ENCODE measurements around the gene ZNF778. TPM values are rescaled to one million over a fixed set of nuclear protein-coding genes. Genes with fewer than 3 reads are reported as not detected.
"Not testable (repeated sequence)": the region's sequence is repeated elsewhere in the genome, so short reads cannot be mapped to it uniquely, and the experiment has no call there.

Gene ZNF778
- polyA plus RNA-seq, 1 donor = 6.2 TPM

DNA sequence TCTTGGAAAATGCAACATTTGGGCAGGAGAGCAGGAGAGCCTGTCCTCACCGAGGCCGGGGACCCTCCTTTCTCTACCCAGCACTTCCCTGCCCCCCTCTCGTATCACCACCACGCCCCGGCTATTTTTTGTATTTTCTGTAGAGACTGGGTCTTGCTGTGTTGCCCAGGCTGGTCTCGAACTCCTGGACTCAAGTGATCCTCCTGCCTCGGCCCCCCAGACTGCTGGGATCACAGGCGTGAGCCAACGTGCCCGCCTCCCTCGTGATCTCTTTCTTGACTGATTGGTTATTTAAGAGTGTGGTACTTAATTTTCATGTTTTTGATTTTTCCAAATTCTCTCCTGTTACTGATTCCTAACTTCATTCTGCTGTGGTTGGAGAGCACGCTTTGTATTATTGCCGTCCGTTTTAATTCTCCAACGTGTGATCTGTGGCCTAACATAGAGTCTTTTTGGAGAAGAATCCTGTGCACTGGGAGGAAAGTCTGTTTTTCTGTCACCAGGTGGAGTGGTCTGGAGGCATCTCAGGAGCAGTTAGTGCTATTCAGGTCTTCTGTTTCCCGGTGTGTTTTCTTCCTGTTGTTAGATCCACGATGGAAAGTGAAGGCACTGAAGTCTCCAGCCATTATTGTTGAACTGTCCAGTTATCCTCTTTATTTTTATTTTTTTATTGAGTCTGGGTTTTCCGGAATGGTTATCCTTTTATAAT lies 40.4 kb downstream of the ZNF778 start:
- no peak for DNase-seq

DNA sequence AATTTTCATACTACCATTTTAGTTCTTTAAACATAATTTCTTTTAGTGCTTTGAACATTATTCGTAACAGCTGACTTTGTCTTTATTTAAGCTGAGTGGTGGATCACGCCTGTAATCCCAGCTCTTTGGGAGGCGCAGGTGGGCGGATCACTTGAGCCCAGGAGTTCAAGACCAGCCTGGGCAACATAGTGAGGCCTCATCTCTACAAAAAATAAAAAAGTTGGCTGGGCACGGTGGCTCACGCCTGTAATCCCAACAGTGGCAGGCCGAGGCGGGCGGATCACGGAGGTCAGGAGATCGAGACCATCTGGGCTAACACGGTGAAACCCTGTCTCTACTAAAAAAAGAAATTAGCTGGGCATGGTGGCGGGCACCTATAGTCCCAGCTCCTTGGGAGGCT lies 42.4 kb downstream of the ZNF778 start:
- DNase-seq = not testable (repeated sequence)

DNA sequence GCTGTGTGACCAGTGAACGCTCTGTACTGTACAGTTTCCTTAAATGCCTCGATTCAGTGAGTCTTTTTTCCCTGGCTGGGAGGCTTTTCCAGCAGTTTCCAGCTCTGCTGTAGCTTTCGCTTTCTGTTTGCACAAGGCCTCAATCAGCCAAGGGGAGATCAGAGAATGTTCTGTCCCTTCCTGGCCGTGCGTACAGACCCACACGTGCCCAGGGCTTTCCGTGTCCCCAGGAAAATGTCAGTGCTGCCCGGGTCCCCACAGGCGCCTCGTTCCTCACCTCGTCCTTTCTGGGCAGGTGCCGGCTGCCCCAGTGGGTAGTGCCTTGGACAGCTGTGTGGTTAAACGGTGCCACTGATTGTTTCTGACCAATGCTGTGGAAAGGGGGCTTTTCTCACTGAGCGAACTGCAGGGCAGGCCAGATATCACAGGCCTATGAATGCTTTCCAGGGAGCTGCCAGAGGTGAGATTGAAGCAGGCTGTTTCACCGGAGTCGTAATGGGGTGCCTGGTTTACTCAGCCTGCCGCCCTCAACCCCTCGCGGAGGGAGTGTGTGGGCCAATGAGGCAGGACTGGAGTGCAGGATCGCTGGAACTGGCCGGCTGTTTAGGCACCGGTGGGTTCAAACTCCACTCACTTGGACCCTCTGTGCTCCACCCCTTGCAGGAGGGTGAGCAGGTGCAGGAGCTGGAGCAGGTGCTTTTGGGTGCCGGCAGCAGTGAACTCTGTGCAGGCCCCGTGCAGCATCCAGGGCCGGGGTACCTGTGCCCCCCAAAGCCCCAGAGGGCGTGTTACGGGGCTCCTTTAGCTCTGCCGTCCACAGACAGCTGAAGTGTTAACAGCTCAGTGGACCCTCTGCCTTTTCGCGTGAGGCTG lies 44.4 kb downstream of the ZNF778 start:
- no peak for DNase-seq

DNA sequence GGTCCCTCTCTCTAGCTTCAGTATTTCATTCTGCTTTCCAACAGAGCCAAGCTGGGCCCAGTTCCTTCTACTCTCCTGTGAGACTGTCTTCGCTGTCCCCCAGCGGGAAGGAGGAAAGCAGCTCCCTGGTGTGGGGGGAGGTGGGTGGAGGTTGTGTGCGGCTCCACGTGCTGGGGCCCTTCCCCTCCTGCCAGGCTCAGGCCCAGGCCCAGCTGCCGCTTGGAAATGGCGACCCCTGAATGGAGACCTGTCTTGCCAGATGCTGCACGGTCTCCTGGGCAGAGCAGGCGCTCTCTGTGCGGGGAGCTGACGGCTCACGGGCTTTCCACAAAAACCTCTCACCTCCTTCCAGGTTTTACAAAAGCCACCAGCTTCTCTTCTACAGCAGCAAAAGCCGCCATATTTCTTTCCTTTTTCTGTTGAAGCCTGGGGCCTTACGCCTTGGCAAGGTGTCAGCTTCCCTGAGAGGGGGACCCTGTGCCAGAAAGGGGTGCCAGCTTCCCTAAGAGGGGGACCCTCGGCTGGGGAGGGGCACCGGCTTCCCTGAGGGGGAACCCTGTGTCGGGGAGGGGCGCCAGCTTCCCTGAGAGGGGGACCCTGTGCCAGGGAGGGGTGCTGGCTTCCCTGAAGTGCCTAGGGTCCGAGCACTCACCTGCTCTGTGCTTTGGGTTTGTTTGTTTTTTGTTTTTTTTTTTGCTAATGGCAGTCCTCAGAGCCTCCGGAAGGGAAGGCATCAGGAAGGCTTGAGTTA lies 47.5 kb downstream of the ZNF778 start:
- DNase-seq = no peak

DNA sequence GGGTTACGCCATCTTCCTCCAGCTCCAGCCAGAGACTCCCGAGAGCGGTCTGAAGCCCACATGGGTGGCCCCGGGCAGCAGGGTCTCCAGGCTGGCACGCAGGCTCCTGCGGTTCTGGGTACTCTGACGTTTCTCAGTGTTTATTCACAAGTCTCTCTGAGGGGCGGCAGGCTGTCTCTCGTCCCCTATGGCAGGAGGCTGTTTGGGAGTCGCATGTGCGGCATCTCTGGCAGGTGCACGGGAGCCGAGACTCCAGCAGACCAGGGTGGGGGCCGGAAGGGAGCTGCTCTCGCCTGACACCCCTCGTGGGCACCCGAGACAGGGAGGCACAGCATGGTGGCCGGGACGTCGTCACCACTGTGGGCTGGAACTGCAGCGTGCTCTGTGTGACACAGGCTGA lies 48.1 kb downstream of the ZNF778 start:
- DNase-seq = no peak

DNA sequence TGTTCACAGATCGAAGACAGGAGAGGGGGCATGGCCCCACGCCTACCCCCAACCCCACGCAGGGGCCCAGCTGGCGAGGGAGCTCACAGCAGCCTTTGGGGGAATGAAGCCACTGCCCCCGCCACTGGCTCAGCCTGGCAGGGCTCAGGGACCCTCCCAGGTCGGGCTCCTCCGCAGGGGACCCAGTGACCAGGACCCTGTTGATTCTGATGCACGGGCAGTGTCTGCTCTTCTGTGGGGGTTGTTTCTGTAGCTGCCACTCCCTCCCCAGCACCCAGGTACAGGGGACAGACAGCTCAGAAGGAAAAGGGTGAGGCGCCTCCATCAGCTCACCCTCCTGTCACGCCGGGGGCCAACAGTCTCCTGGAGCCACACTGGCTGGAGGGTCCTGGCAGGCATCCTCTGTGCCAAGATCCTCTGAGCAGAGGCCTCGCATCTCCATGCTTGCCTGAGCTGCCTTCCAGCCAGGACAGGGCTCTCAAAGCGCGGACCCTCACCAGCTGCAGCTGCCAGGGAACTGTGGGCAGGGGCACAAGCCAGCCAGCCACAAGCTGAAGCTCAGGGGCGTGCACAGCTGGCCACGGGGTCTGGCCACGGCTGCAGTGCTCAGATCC lies 49.1 kb downstream of the ZNF778 start:
- DNase-seq = no peak

DNA sequence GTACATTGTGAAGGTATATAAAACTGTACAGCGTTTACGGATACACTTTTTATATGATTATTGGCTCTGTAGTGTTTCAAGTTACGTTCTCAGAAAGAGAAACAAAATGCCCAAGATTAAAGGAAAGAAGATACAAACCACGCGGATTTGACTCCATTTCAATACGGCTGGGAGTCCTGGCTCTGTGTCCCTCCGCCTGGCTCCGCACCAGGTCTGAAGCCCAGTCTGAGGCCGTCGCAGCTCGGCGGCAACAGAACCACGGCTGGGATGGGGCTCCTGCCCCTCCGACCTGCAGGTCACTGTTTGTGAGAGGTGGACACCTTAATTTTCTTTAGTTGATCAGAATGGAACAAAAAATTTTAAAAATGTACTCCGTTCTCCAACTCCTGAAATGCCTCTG lies 50.2 kb downstream of the ZNF778 start:
- not testable (repeated sequence) for DNase-seq

DNA sequence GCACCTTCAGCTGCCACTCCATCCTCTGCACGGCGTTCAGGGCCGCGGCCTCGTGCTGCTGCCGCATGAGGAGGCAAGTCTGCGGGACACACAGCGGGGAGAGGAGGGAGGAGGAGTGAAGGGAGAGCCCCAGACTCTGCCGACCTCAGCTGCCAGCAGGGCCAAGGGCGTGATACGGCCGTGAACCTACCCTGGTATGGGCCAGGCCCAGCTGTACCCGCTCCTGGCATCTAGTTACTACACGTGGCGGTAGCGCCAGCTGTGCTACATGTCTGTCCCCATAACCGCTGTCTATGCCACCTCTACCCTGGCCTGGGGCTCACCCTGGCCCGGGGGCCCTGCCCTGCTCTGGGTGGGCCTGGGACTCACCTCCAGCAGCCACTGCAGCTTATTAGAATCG lies 51.1 kb downstream of the ZNF778 start:
- DNase-seq = no peak

DNA sequence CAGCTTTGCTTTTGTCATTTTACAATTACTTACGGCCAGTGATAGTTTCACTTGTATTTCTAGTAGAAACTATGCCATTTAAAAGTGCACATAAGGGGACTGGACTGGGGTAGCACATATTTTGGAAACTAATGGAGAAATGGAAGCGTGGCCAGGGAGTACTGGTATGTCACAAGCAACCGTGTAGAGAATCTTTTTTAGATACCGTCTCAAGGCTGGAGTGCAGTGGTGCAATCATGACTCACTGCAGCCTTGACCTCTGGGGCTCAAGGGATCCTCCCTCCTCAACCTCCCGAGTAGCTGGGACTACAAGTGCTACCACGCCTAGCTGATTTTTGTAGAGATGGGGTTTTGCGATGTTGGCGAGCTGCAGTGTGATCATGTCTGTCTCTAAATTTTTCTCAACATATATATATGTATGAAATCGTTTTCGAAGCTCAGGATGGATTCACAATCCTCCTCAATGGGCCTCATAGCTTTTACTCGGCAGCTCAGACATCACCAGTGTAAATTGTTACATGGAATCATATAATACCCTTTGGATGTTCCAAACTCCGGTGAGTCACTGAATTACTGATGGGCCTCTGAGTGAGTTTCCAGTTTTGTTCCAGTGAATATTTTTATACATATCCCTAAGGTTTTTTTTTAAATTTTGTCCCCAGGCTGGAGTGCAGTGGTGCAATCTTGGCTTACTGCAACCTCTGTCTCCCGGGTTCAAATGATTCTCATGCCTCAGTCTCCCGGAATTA lies 51.7 kb downstream of the ZNF778 start:
- no peak for DNase-seq

DNA sequence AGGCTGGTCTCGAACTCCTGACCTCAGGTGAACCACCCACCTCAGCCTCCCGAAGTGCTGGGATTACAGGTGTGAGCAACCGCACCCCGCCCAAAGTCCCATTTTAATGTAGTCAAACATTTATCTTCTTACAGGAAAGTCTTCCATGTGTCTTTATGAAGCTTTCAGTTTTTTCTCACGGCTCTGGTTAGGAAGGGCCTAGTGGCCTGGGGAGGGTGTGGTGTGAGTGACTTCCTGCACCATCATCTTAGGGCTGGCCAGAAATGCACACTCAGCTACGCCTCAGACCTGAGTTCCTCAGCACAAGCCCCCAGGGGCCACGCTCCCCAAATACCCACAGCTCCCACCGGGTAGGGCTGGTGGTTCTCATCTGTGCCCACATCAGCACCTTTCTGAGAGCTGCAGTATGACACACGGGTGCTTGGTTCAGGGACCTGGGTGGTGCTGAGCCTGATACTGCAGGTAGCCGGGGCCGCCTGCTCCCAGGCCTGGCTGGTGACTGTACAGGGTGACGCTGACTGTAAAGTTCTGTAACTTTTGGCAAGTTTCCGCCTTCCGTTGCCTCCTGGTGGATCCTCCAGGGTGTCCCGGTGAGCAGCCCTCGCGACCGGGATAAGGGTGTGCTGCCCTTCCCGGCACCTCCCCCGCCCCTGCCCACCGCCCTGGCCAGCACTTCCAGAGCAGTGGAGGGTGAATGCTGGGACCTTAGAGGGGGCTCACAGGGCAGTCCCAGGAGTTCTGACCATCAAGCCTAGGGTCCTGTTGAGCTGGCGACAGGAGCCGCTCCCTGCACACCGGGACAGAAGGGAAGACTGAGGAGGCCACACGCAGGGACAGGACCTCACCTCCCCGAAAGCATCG lies 52.5 kb downstream of the ZNF778 start:
- DNase-seq = no peak

DNA sequence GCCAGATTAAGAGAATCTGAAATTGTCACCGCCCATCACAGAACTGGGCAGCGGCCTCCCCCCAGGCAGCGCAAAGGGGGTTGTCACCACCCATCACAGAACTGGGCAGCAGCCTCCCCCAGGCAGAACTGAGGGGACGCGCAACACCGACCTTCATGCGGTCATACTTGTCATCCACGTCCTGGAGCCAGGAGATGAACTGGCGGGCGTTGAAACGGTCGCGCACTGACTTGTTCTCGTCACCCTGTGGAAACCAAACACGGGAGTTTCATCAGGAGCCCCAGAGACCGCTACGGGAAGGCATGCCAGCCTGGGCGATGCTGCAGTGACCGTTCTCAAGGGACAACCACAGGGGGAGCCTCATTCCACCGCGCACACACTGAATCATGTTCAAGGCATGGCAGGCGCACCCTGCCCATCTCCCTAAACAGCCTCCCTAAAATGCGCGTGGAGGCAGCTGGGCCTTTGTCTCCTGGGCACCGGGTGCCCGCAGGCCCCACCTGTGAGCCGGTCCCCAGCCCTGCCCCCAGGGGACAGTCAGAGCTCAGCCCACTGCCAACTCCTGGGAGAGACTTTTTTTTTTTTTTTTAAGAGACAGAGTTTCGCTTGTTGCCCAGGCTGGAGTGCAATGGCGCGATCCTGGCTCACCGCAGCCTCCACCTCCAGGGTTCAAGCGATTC lies 53.3 kb downstream of the ZNF778 start:
- no peak for DNase-seq

DNA sequence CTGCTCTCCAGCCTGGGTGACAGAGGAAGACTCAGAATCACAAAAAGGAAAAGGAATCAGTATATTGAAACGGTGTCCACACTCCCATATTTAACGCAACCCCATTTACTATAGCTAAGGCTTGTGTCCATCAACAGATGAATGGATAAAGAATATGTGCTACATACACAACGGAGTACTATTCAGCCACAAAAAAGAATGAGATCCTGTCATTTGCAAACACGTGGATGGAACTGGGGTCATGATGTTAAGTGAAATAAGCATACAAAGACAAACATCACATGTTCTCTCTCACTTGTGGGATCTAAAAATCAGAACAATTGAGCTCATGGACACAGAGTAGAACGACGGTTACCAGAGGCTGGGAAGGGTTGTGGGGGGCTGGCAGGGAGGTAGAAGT lies 55.1 kb downstream of the ZNF778 start:
- DNase-seq = no peak

DNA sequence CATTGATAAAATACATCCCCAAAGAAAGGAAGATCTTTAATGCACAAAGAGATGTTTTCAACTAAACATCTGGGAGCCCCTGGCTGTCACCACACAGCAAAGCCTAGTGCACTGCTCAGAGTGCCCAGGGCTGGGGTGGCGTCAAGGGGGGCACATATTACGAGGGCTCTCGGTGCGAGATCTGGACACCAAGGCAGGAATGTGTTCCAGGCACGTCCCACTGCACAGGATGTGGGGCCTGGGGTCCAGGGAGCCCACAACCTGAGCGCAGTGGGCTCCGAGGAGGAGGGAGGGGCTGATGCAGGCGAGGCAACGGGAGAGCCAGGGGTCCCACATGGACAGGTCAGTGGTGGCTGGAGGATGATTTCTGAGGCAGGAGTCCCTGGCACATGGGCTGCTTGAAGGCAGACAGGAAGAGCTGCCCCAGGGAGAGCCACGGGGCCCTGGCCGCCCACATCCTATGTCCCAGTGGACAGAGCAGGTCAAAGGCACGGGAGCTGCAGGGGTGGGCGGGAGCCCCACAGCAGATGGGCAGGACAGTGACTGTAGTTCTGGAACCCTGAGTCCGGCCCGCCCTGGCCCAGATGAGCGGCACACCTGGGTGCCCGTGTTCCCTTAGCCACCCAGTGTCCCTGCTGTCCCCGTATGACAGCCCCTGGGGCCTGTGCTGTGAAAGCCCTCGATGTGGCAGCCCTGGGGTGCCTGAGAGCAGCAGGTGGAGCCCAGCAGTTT lies 56.4 kb downstream of the ZNF778 start:
- no peak for DNase-seq

DNA sequence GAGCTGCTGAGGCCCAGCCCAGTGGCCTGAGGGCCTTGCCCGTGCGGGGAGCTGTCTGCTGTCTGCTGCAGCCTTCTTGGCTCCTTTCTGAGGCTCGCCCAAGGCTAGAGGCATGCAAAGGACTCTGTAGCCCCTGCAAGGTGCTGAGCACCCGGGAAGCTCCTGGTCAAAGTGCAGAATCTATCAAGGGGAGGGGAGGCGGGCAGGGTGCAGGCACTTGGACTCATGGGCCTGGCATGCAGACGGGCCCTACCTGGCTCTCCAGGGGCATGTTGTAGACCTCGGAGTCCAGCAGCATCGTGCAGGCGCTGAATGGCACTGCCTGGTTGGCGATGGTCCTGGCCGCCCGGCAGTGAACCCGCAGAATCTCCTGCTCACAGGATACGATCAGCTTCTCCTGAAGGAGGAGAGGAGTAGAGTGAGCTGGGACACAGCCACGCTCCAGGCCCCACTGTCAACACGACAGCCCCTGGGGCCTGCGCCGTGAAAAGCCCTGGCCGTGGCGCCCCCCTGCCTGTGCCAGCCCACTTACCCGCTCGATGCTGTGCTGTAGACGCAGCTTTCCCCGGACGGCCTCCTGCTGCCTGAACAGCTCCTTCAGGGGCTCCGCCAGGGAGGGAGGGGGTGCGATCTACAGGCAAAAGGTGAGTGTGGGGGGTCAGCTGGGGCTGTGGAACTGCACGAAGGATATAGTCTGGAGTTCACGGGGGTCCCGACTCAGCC lies 57.2 kb downstream of the ZNF778 start:
- no peak for DNase-seq

DNA sequence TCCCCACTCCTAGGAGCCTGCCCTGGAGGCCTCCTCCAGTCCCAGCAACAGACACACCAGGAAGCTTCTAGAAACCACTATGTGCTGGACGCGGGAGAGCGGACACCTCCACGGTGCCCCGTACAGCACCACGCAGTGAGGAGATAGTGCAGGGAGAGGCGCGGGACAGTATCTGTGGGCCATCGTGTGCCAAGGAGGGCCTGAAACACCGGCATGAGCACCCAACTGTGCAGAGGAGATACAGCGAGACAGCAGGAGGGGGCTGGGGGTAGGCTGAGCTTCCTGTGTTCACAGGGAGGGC lies 57.7 kb downstream of the ZNF778 start:
- DNase-seq = no peak

DNA sequence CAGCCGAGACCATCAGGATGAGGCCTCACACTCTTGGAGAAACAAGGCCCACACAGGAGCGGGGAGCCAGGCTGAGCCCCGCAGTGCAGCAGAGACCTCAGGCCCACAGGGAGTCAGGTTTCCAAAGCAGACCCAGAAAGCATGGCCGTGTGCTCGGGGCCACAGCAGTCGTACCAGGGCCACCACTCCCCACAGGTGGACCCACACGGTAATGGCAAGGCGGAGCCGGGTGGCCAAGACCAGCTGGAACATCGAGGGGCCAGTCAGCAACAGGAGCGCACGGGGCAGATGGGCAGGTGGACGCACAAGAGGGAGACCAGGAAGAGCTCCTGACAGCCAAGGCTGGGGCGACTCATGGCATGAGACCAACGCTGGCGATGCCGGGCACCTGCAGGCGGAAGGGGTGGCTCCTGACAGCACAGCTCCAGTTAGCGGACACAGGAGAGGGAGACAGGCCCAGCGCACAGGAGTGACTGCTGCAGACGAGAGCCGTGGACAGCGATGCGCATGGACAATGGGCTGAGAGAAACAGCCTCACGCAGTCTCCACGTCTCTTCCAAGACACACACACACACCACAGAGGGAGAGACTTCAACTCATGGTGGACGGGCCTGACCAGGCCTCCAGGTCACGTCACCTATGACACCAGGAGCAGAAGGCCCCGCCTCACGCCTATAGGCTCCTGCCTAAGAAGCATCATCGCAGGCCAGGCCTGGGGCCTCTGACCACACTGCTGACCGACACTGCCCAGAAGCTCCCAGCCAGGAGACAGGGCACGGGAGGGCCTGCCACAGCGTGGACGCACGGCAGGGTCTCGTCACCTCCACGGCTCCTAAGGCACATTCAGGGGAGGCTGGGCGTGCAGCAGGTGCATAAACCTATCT lies 58.6 kb downstream of the ZNF778 start:
- DNase-seq = no peak

DNA sequence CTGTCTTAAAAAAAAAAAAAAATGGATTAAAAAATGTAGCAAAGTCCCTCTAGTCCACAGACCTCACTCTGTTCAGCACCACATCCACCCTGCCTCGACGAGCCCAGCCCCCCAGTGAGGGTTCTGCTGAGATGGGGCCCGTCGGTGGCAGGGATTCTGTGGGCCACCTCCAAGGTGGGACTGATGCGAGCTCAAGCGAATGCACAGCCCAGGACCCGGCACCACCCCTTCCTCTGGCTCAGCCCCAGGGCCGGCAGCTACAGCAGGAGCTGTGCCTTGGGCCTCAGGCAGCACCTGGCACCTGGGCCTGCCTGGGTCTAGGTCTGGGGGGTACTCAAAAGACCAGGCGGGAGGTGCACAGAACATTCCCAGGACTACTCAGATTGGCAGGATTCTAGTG lies 59.5 kb downstream of the ZNF778 start:
- no peak for DNase-seq

DNA sequence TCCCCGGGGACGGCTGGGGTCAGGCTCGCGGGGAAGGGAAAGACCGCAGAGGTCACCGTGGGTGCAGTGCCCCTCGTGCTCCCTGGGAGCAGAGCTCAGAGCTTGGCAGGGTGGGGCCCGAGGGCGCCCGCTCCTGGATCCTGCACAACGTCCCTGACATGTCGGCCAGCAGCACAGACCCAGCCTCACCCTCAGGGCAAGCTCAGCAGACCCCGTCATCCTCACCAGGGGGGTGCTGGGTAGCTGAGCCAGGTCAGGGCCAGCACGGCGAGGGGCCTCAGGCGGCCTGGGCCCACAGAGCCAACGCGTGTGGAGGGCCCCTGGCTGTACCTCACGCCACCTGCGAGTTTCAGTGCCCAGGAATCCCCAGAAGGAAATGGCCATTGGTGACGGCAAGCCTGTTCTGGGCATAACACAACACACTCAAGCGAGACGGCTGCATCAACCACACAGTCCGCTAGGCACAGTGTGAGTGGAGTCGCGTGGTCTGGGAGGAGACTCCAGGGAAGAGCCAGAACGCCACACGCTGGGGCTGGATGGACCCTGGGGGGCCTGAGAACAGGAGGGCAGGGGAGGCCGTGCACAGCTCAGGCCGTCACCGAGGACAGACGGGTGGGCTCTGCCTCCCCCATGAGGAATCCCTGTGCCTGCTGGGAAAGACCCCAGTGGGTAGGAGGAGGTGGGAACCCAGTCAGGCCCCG lies 60.3 kb downstream of the ZNF778 start:
- no peak for DNase-seq
